Neutrophil (primary cell): ENCODE measurements around the gene ARFGEF2.
"Not testable (repeated sequence)": the region's sequence is repeated elsewhere in the genome, so short reads cannot be mapped to it uniquely, and the experiment has no call there.

Experiments used
- H3K27ac ChIP-seq: fragments of 200-600 bp; sonication (generic); 2 replicates; pipeline ENCODE4 v1.5.1; 2016; ENCODE audit warnings: mild to moderate bottlenecking, moderate library complexity
- H3K27me3 ChIP-seq: fragments of 200-600 bp; sonication (generic); 2 replicates; pipeline ENCODE4 v1.6.0; 2016; ENCODE audit warnings: mild to moderate bottlenecking
- H3K36me3 ChIP-seq: fragments of 200-600 bp; sonication (generic); 2 replicates; pipeline ENCODE4 v1.5.1; 2017
- H3K4me1 ChIP-seq, 2 experiments: fragments of 200-600 bp in 1 of 2; sonication (generic) in 1 of 2; 1 replicate in 1 of 2; 2 replicates in 1 of 2; pipeline versions ENCODE4 v1.5.1 to v1.6.1; 2013 to 2016; ENCODE audit warnings: low read depth in 1 of 2, low read length in 1 of 2, mild to moderate bottlenecking in 1 of 2, moderate library complexity in 1 of 2; ENCODE audit not compliant: control insufficient read depth in 1 of 2, insufficient read depth in 1 of 2
- H3K4me3 ChIP-seq, 2 experiments: fragments of 200-600 bp in 1 of 2; sonication (generic) in 1 of 2; 1 replicate in 1 of 2; 2 replicates in 1 of 2; pipeline ENCODE4 v1.5.1; 2013 to 2016; ENCODE audit warnings: low read depth in 1 of 2, low read length in 1 of 2, mild to moderate bottlenecking in 1 of 2, moderate library complexity in 1 of 2
- H3K9me3 ChIP-seq: fragments of 200-600 bp; sonication (generic); 2 replicates; pipeline ENCODE4 v1.5.1; 2016
- CTCF ChIP-seq: fragments of 200-600 bp; sonication (generic); IDR thresholded peaks from 2 replicates; pipeline ENCODE4 v1.5.1; 2016; ENCODE audit warnings: antibody characterized with exemption

ARFGEF2 gene

GRCh38 chr20:48970681-48971365 is 49.3 kb downstream of the ARFGEF2 start:
- Histone ChIP-seq H3K36me3 (peaks cover 66% of the 10 kb centered on the region), H3K4me3 (no peak overlapping the region), H3K9me3 (no peaks in the 10 kb centered on the region), H3K4me1 (no peaks in the 10 kb centered on the region), H3K27me3 (no peaks in the 10 kb centered on the region), H3K27ac (no peak overlapping the region)
- no peak for TF ChIP-seq CTCF

GRCh38 chr20:48971956-48972355 is 50.4 kb downstream of the ARFGEF2 start:
- H3K36me3 ChIP-seq, result peaks cover 66% of the 10 kb centered on the region
- no peak overlapping the region for H3K4me3 ChIP-seq
- H3K4me1 ChIP-seq, result no peaks in the 10 kb centered on the region
- no peak for TF ChIP-seq CTCF
- no peaks in the 10 kb centered on the region for H3K9me3 ChIP-seq
- H3K27me3 ChIP-seq, result no peaks in the 10 kb centered on the region
- no peak overlapping the region for H3K27ac ChIP-seq

GRCh38 chr20:48972816-48973215 is 51.3 kb downstream of the ARFGEF2 start:
- Histone ChIP-seq H3K36me3 (peaks cover 65% of the 10 kb centered on the region), H3K4me3 (no peak overlapping the region), H3K27me3 (no peaks in the 10 kb centered on the region), H3K27ac (no peak overlapping the region), H3K9me3 (no peaks in the 10 kb centered on the region), H3K4me1 (no peaks in the 10 kb centered on the region)
- TF ChIP-seq CTCF, result no peak

GRCh38 chr20:48975955-48976354 is 54.4 kb downstream of the ARFGEF2 start:
- Histone ChIP-seq H3K27me3 (no peaks in the 10 kb centered on the region), H3K9me3 (no peaks in the 10 kb centered on the region), H3K4me3 (no peak overlapping the region), H3K4me1 (no peaks in the 10 kb centered on the region), H3K27ac (no peak overlapping the region), H3K36me3 (peaks cover 40% of the 10 kb centered on the region)
- no peak for TF ChIP-seq CTCF

GRCh38 chr20:48979980-48980379 is 58.5 kb downstream of the ARFGEF2 start:
- H3K27me3 ChIP-seq, H3K4me1 ChIP-seq, H3K4me3 ChIP-seq, H3K27ac ChIP-seq, H3K9me3 ChIP-seq: not testable (repeated sequence)
- peaks cover 44% of the 10 kb centered on the region for H3K36me3 ChIP-seq

- H3K4me3 ChIP-seq, result no peak overlapping the region
- peaks cover 53% of the 10 kb centered on the region for H3K36me3 ChIP-seq
- no peaks in the 10 kb centered on the region for H3K9me3 ChIP-seq
- H3K4me1 ChIP-seq, result no peaks in the 10 kb centered on the region
- no peak overlapping the region for H3K27ac ChIP-seq
- no peak for TF ChIP-seq CTCF
- H3K27me3 ChIP-seq, result no peaks in the 10 kb centered on the region
Observed at GRCh38 chr20:48983423-48984400, 62.2 kb downstream of the ARFGEF2 start.
